Liver (tissue), 9 donors: ENCODE measurements around the gene P2RY8. TPM values are rescaled to one million over a fixed set of nuclear protein-coding genes. Genes with fewer than 3 reads are reported as not detected.

ENCODE experiments used
- DNase-seq: peaks from one replicate; pipeline ENCODE4 v3.0.0-alpha.2; 2017; ENCODE audit warnings: low spot score
- H3K27ac ChIP-seq, 2 donors: one replicate each; pipeline ENCODE4 v1.7.0; 2013; ENCODE audit warnings: inconsistent platforms in 2 of 2, low read length in 2 of 2, control low read depth in 1 of 2, low read depth in 1 of 2, mild to moderate bottlenecking in 1 of 2
- H3K27me3 ChIP-seq, 4 donors: one replicate each; pipeline versions ENCODE4 v1.6.1 to v1.7.0; 2013; ENCODE audit warnings: low read length in 3 of 4, inconsistent platforms in 1 of 4, mild to moderate bottlenecking in 1 of 4, moderate library complexity in 1 of 4; ENCODE audit not compliant: control insufficient read depth in 4 of 4, insufficient read depth in 4 of 4
- H3K36me3 ChIP-seq, 4 donors: one replicate each; pipeline versions ENCODE4 v1.6.1 to v1.7.0; 2013; ENCODE audit warnings: low read length in 3 of 4, mild to moderate bottlenecking in 3 of 4, low read depth in 1 of 4, moderate library complexity in 1 of 4; ENCODE audit not compliant: control insufficient read depth in 4 of 4, insufficient read depth in 3 of 4
- H3K4me1 ChIP-seq, 4 donors: one replicate each; pipeline versions ENCODE4 v1.6.1 to v1.7.0; 2013; ENCODE audit warnings: low read length in 3 of 4, mild to moderate bottlenecking in 3 of 4, moderate library complexity in 1 of 4; ENCODE audit not compliant: control insufficient read depth in 4 of 4, insufficient read depth in 4 of 4
- H3K4me3 ChIP-seq, 3 donors: one replicate each; pipeline versions ENCODE4 v1.6.1 to v1.7.0; 2013; ENCODE audit warnings: low read length in 3 of 3, control low read depth in 1 of 3, low read depth in 1 of 3, mild to moderate bottlenecking in 1 of 3
- H3K9ac ChIP-seq, 2 donors: one replicate each; pipeline ENCODE4 v1.7.0; 2013; ENCODE audit warnings: low read length in 2 of 2, mild to moderate bottlenecking in 2 of 2, moderate library complexity in 2 of 2, control low read depth in 1 of 2, low read depth in 1 of 2
- H3K9me3 ChIP-seq, 4 donors: one replicate each; pipeline versions ENCODE4 v1.6.1 to v1.7.0; 2013; ENCODE audit warnings: low read length in 3 of 4; ENCODE audit not compliant: control insufficient read depth in 4 of 4
- ATF3 ChIP-seq: IDR thresholded peaks from 2 replicates; pipeline ENCODE4 v1.6.1; 2016; ENCODE audit warnings: antibody characterized with exemption
- CTCF ChIP-seq: fragments of 150-350 bp; IDR thresholded peaks from 2 replicates; pipeline ENCODE4 v1.5.1; 2017; ENCODE audit warnings: improper control_type of control experiment, low read depth, low read length; ENCODE audit not compliant: missing input control
- EGR1 ChIP-seq, 2 donors: IDR thresholded peaks; 2 replicates each; pipeline ENCODE4 v1.6.1; 2016 to 2018; ENCODE audit warnings: antibody characterized with exemption in 2 of 2, low read depth in 2 of 2
- FOXA1 ChIP-seq: IDR thresholded peaks from 2 replicates; pipeline ENCODE4 v1.6.1; 2016; ENCODE audit warnings: antibody characterized with exemption
- GABPA ChIP-seq, 2 donors: IDR thresholded peaks in 1 of 2; conservative IDR thresholded peaks in 1 of 2; 2 replicates each; pipeline ENCODE4 v1.6.1; 2016; ENCODE audit warnings: antibody characterized with exemption in 2 of 2, mild to moderate bottlenecking in 1 of 2, moderate library complexity in 1 of 2
- NR2F2 ChIP-seq: IDR thresholded peaks from 2 replicates; pipeline ENCODE4 v1.6.1; 2016; ENCODE audit warnings: antibody characterized with exemption
- RAD21 ChIP-seq, 2 donors: IDR thresholded peaks; 2 replicates each; pipeline ENCODE4 v1.6.1; 2016; ENCODE audit warnings: antibody characterized with exemption in 2 of 2, mild to moderate bottlenecking in 2 of 2
- REST ChIP-seq: IDR thresholded peaks from 2 replicates; pipeline ENCODE4 v1.6.1; 2016; ENCODE audit warnings: antibody characterized with exemption, mild to moderate bottlenecking
- RXRA ChIP-seq, 2 donors: IDR thresholded peaks; 2 replicates each; pipeline ENCODE4 v1.6.1; 2017 to 2018; ENCODE audit warnings: antibody characterized with exemption in 2 of 2, mild to moderate bottlenecking in 1 of 2
- SP1 ChIP-seq: IDR thresholded peaks from 2 replicates; pipeline ENCODE4 v1.6.1; 2018; ENCODE audit warnings: antibody characterized with exemption, mild to moderate bottlenecking
- YY1 ChIP-seq: IDR thresholded peaks from 2 replicates; pipeline ENCODE4 v1.6.1; 2016; ENCODE audit warnings: antibody characterized with exemption, mild to moderate bottlenecking
- ZBTB33 ChIP-seq: IDR thresholded peaks from 2 replicates; pipeline ENCODE4 v1.6.1; 2016; ENCODE audit warnings: antibody characterized with exemption
- WGBS: extraction: QIAGEN DNeasy Blood & Tissue Kit; methylation state at CpG from one replicate; pipeline ENCODE4 v1.1.7; 2013; 5-methylcytosine and 5-hydroxymethylcytosine counted together
- polyA plus RNA-seq, 2 donors: library from polyadenylated mRNA; stranded (reverse) in 1 of 2; unstranded in 1 of 2; fragments of 200-250 nt in 1 of 2; fragments of >200 nt in 1 of 2; fragmentation: Nextera tagmentation in 1 of 2; extraction: Ambion mirVana in 1 of 2; gene quantifications; one replicate each; pipeline versions ENCODE4 v1.2.1 to v1.2.3, GENCODE V29; 2013 to 2015
- total RNA-seq, 2 donors: library from RNA; depleted of rRNA; stranded (reverse); fragments of >200 nt; gene quantifications; one replicate each; pipeline ENCODE4 v1.2.3, GENCODE V29; 2014
- donor health status: healthy.
- donor health status: healthy.
- donor health status: healthy.
- donor health status: healthy.
- donor health status: healthy.

The P2RY8 gene
- total and polyA plus RNA-seq, 4 donors, result 0.24 to 4.4 (median 0.59) TPM

- TF ChIP-seq YY1, result no peak
Measured at GRCh38 chrX:1443496-1444075, 93.4 kb downstream of the P2RY8 start (continued).

GRCh38 chrX:1442724-1443367 is 94.1 kb downstream of the P2RY8 start:
- Histone ChIP-seq H3K27ac (no peak overlapping the region), H3K4me1 (peaks cover 0 to 6% (median 0%) of the 10 kb centered on the region in 4 donors), H3K9ac (no peak overlapping the region), H3K36me3 (peaks cover 0 to 3% (median 3%) of the 10 kb centered on the region in 4 donors), H3K9me3 (no peaks in the 10 kb centered on the region), H3K27me3 (no peaks in the 10 kb centered on the region), H3K4me3 (no peak overlapping the region)
- DNase-seq, result peak; percentile 14
- WGBS, result 89% methylated on average over 34 of the region's 38 CpGs
- no peak for TF ChIP-seq FOXA1
- no peak for TF ChIP-seq GABPA (IDR thresholded peaks at IDR 0.05 in 1 of 2, conservative IDR thresholded peaks at IDR 0.05 in 1 of 2)
- no peak for TF ChIP-seq ZBTB33
- no peak for TF ChIP-seq CTCF
- no peak for TF ChIP-seq YY1
- TF ChIP-seq NR2F2, result no peak
- TF ChIP-seq EGR1 (IDR thresholded peaks at IDR 0.05; ENCODE audit: low read depth in 2 of 2), result no peak
- no peak for TF ChIP-seq RAD21 (IDR thresholded peaks at IDR 0.05)
- no peak for TF ChIP-seq SP1
- no peak for TF ChIP-seq RXRA (IDR thresholded peaks at IDR 0.05)
- no peak for TF ChIP-seq ATF3
- no peak for TF ChIP-seq REST
